ENCODE measurements around the gene PTPRD. TPM values are rescaled to one million over a fixed set of nuclear protein-coding genes. Genes with fewer than 3 reads are reported as not detected.
"Not testable (repeated sequence)": the region's sequence is repeated elsewhere in the genome, so short reads cannot be mapped to it uniquely, and the experiment has no call there.

Gene PTPRD
- total RNA-seq, 1 donor from 2014 or later, result 136 TPM

GRCh38 chr9:9437641-9438040, 1175.2 kb downstream of the PTPRD start:
- no peaks in the 10 kb centered on the region for H3K27me3 ChIP-seq
- H3K27me3 Mint-ChIP-seq (ENCODE audit: insufficient read depth, low read depth), result no peaks in the 10 kb centered on the region
- no peak overlapping the region for H3K27ac Mint-ChIP-seq
- peaks cover 15% of the 10 kb centered on the region for H3K4me1 Mint-ChIP-seq
- no peaks in the 10 kb centered on the region for H4K20me1 ChIP-seq (ENCODE audit: low read depth)
- no peak for TF ChIP-seq EZH2phosphoT487 (IDR thresholded peaks at IDR 0.05)
- TF ChIP-seq EZH2 (IDR thresholded peaks at IDR 0.05), result no peak
- TF ChIP-seq CTCF (IDR thresholded peaks at IDR 0.05), result no peak
- no peaks in the 10 kb centered on the region for H3K9me3 ChIP-seq (ENCODE audit: low read depth)
- no peaks in the 10 kb centered on the region for H3K36me3 Mint-ChIP-seq
- no peak overlapping the region for H3K9ac ChIP-seq
- H3K27ac ChIP-seq, result no peak overlapping the region
- no peaks in the 10 kb centered on the region for H3K9me3 Mint-ChIP-seq
- no peak overlapping the region for H3K4me3 Mint-ChIP-seq
- H3F3A ChIP-seq (ENCODE audit: low read depth), result no peaks in the 10 kb centered on the region
- no peak overlapping the region for H2AFZ ChIP-seq (replicated peaks)
- no peak overlapping the region for H3K4me3 ChIP-seq
- no peaks in the 10 kb centered on the region for H3K79me2 ChIP-seq (ENCODE audit: low read depth)
- H3K4me2 ChIP-seq, result no peak overlapping the region
- no peak for DNase-seq (ENCODE audit: low spot score)
- peaks cover 24% of the 10 kb centered on the region for H3K4me1 ChIP-seq
- H3K36me3 ChIP-seq, result no peaks in the 10 kb centered on the region

GRCh38 chr9:9426454-9426853, 1186.3 kb downstream of the PTPRD start:
- DNase-seq (ENCODE audit: low spot score); H3K4me2 ChIP-seq; H3K4me1 Mint-ChIP-seq; H3K27ac Mint-ChIP-seq; H3K27ac ChIP-seq; H3K79me2 ChIP-seq (ENCODE audit: low read depth); H2AFZ ChIP-seq (replicated peaks); H3K4me3 Mint-ChIP-seq; H3K9me3 Mint-ChIP-seq; H3K27me3 Mint-ChIP-seq (ENCODE audit: insufficient read depth, low read depth); H3K27me3 ChIP-seq; H3K36me3 Mint-ChIP-seq; H3K4me3 ChIP-seq; H3K9me3 ChIP-seq (ENCODE audit: low read depth); H3K36me3 ChIP-seq; H3F3A ChIP-seq (ENCODE audit: low read depth); H4K20me1 ChIP-seq (ENCODE audit: low read depth); H3K4me1 ChIP-seq; H3K9ac ChIP-seq: not testable (repeated sequence)

- no peak overlapping the region for H3K27ac ChIP-seq
- no peak for DNase-seq (ENCODE audit: low spot score)
- TF ChIP-seq EZH2phosphoT487 (IDR thresholded peaks at IDR 0.05) (no peak), CTCF (IDR thresholded peaks at IDR 0.05) (no peak), EZH2 (IDR thresholded peaks at IDR 0.05) (no peak)
- H3K36me3 ChIP-seq, result no peaks in the 10 kb centered on the region
- peaks cover 4% of the 10 kb centered on the region for H3K27me3 Mint-ChIP-seq (ENCODE audit: insufficient read depth, low read depth)
- H2AFZ ChIP-seq (replicated peaks), result no peak overlapping the region
- no peak overlapping the region for H3K4me3 Mint-ChIP-seq
- H3K4me3 ChIP-seq, result no peak overlapping the region
- H3K4me2 ChIP-seq, result no peak overlapping the region
- H3K4me1 ChIP-seq, result peaks cover 4% of the 10 kb centered on the region
- no peaks in the 10 kb centered on the region for H3K36me3 Mint-ChIP-seq
- H3K79me2 ChIP-seq (ENCODE audit: low read depth), result no peaks in the 10 kb centered on the region
- peaks cover 6% of the 10 kb centered on the region for H3K4me1 Mint-ChIP-seq
- no peak overlapping the region for H3K9ac ChIP-seq
- no peak overlapping the region for H3K27ac Mint-ChIP-seq
- H3K27me3 ChIP-seq, result no peaks in the 10 kb centered on the region
- H3K9me3 ChIP-seq (ENCODE audit: low read depth), result no peaks in the 10 kb centered on the region
- H3K9me3 Mint-ChIP-seq, result no peaks in the 10 kb centered on the region
- H3F3A ChIP-seq (ENCODE audit: low read depth), result no peaks in the 10 kb centered on the region
- no peaks in the 10 kb centered on the region for H4K20me1 ChIP-seq (ENCODE audit: low read depth)
Measured at GRCh38 chr9:9412241-9412640, 1200.6 kb downstream of the PTPRD start.

GRCh38 chr9:9410736-9411135, 1202.1 kb downstream of the PTPRD start:
- peaks cover 12% of the 10 kb centered on the region for H3K4me1 ChIP-seq
- no peak overlapping the region for H2AFZ ChIP-seq (replicated peaks)
- H4K20me1 ChIP-seq (ENCODE audit: low read depth), result no peaks in the 10 kb centered on the region
- no peaks in the 10 kb centered on the region for H3K27me3 ChIP-seq
- H3K36me3 Mint-ChIP-seq, result no peaks in the 10 kb centered on the region
- no peaks in the 10 kb centered on the region for H3F3A ChIP-seq (ENCODE audit: low read depth)
- no peak for DNase-seq (ENCODE audit: low spot score)
- H3K4me3 Mint-ChIP-seq, result no peak overlapping the region
- H3K79me2 ChIP-seq (ENCODE audit: low read depth), result no peaks in the 10 kb centered on the region
- no peak overlapping the region for H3K9ac ChIP-seq
- no peaks in the 10 kb centered on the region for H3K36me3 ChIP-seq
- peaks cover 6% of the 10 kb centered on the region for H3K4me1 Mint-ChIP-seq
- no peak overlapping the region for H3K4me3 ChIP-seq
- no peaks in the 10 kb centered on the region for H3K9me3 ChIP-seq (ENCODE audit: low read depth)
- no peak overlapping the region for H3K4me2 ChIP-seq
- no peak for TF ChIP-seq CTCF (IDR thresholded peaks at IDR 0.05)
- TF ChIP-seq EZH2 (IDR thresholded peaks at IDR 0.05), result no peak
- no peak for TF ChIP-seq EZH2phosphoT487 (IDR thresholded peaks at IDR 0.05)
- no peak overlapping the region for H3K27ac ChIP-seq
- H3K27ac Mint-ChIP-seq, result no peak overlapping the region
- peaks cover 4% of the 10 kb centered on the region for H3K27me3 Mint-ChIP-seq (ENCODE audit: insufficient read depth, low read depth)
- no peaks in the 10 kb centered on the region for H3K9me3 Mint-ChIP-seq

All from neural progenitor cell (in vitro differentiated cells).